Naive B cell (primary cell): ENCODE measurements around the gene MS4A4A. TPM values are rescaled to one million over a fixed set of nuclear protein-coding genes. Genes with fewer than 3 reads are reported as not detected.

Source experiments
- ATAC-seq, 2 donors: fragments of 150-1000 bp; cut with Tn5 transposase; 2 replicates each; pipeline ENCODE4 v1.10.0; 2021; ENCODE audit warnings: low read depth in 2 of 2, mild to moderate bottlenecking in 2 of 2, moderate library complexity in 2 of 2
- DNase-seq: peaks from one replicate; pipeline ENCODE4 v3.0.0; 2022
- H3K27ac Mint-ChIP-seq, 6 donors: one replicate each; pipeline ENCODE4 v1.8.0; 2020 to 2022; ENCODE audit warnings: mild to moderate bottlenecking in 6 of 6, mixed read lengths in 6 of 6, moderate library complexity in 5 of 6, inconsistent platforms in 2 of 6
- H3K27me3 Mint-ChIP-seq, 3 donors: one replicate each; pipeline ENCODE4 v1.8.0; 2021 to 2022; ENCODE audit warnings: mixed read lengths in 3 of 3, mild to moderate bottlenecking in 1 of 3
- H3K36me3 Mint-ChIP-seq, 2 donors: one replicate each; pipeline ENCODE4 v1.8.0; 2020 to 2022; ENCODE audit warnings: mixed read lengths in 2 of 2, inconsistent platforms in 1 of 2, mild to moderate bottlenecking in 1 of 2
- H3K4me1 Mint-ChIP-seq, 3 donors: one replicate each; pipeline ENCODE4 v1.8.0; 2020 to 2022; ENCODE audit warnings: mixed read lengths in 3 of 3, inconsistent platforms in 1 of 3, mild to moderate bottlenecking in 1 of 3, moderate library complexity in 1 of 3
- H3K4me3 Mint-ChIP-seq, 8 donors: one replicate each; pipeline ENCODE4 v1.8.0; 2020 to 2022; ENCODE audit warnings: mild to moderate bottlenecking in 8 of 8, mixed read lengths in 8 of 8, moderate library complexity in 8 of 8, inconsistent platforms in 2 of 8
- H3K9me3 Mint-ChIP-seq, 7 donors: one replicate each; pipeline ENCODE4 v1.8.0; 2020 to 2022; ENCODE audit warnings: mixed read lengths in 7 of 7, mild to moderate bottlenecking in 5 of 7, inconsistent platforms in 2 of 7, moderate library complexity in 1 of 7
- polyA plus RNA-seq, 6 donors: library from polyadenylated mRNA; unstranded; fragments of 300-500 nt; fragmentation: Illumina TruSeq; gene quantifications; one replicate each; pipeline ENCODE4 v1.2.3, GENCODE V29; 2021; ENCODE audit warnings: low read depth in 6 of 6

Gene MS4A4A
- under 1 TPM in 2 of 6 donors, not detected in 4; 0.16 to 0.34 TPM for polyA plus RNA-seq

DNA sequence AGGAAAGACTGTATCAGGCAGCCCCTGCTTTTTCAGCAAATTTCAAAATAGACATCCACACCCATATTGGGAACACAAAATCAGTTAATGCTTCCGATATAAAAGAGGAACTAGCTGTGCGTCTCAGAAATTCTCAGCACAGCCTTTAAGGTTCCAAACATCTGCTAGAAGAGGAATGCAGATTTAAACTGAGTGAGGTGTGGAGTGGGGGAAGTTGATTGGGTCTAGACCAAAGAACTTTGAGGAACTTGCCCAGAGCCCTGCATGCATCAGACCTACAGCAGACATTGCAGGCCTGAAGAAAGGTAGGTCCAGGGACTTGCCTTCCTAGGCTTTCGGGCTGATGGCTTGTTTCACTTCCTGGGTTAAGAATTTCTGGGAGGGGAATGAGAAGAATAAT, at the start of gene MS4A4A:
MS4A4A (plus strand) TSS at position 255 of the 400 bp plus-strand sequence; CDS start at position 265, 10 bp downstream.
- Mint-ChIP-seq H3K27ac (peak within 1 kb of the TSS; percentile 20 to 96 (median 80)), H3K9me3 (no peaks in the 10 kb centered on the region), H3K36me3 (no peaks in the 10 kb centered on the region), H3K27me3 (no peaks in the 10 kb centered on the region), H3K4me3 (peak within 1 kb of the TSS; percentile 4 to 74 (median 45)), H3K4me1 (peaks cover 15 to 23% (median 19%) of the 10 kb centered on the region in 3 donors)
- DNase-seq (peak; percentile 71), ATAC-seq (peak; percentile 100)

DNA sequence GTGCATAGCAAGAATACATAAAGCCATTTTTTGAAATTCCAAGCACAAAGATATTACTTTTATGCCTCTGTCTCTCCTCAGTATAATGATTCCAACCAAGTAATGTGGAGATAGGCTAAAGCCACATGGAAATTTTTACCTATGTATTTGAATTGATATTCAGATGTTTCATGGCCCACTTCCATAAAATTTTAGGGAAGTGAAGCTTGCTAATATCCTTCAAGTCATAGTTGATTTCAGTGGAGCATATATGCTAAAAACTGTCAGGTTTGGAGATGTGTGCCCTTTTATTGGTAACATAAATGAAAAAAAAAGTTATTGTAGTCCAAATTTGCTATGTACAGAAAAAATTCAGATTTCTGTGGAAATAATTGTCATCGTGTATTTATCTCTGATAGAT, 49.8 kb upstream of the MS4A4A start:
- H3K9me3 Mint-ChIP-seq: no peaks in the 10 kb centered on the region
- no peaks in the 10 kb centered on the region for H3K27me3 Mint-ChIP-seq
- no peak for DNase-seq

DNA sequence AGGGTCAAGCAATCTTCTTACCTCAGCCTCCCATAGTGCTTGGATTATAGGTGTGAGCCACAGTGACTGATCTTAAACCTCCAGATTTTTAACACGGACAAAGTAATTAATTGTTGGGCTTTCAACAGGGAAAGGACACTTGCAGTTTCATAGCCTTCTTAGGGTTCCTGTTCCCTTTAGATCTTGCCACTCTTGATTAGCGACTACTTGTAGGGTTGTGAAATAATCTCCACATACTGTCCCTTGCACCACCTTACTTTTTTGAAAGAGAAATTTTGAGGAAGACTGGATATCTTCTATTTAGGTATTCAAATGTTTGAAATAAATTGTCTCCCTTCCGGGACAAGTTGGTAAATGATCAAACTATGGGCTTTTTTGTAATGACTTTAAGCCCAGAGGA, 45.1 kb upstream of the MS4A4A start:
- ATAC-seq: no peak
- peaks cover 0 to 8% (median 0%) of the 10 kb centered on the region in 3 donors for H3K27me3 Mint-ChIP-seq
- no peaks in the 10 kb centered on the region for H3K9me3 Mint-ChIP-seq
- peaks cover 0 to 3% (median 2%) of the 10 kb centered on the region in 3 donors for H3K4me1 Mint-ChIP-seq
- H3K27ac Mint-ChIP-seq: peak overlapping the region in 1 of 6 donors; percentile 10
- H3K4me3 Mint-ChIP-seq: no peak overlapping the region
- no peaks in the 10 kb centered on the region for H3K36me3 Mint-ChIP-seq
- DNase-seq: no peak

More for the DNA sequence above, 49.8 kb upstream of the MS4A4A start:
- no peaks in the 10 kb centered on the region for H3K36me3 Mint-ChIP-seq
- no peak for ATAC-seq
- H3K4me3 Mint-ChIP-seq: no peak overlapping the region
- no peaks in the 10 kb centered on the region for H3K4me1 Mint-ChIP-seq
- no peak overlapping the region for H3K27ac Mint-ChIP-seq

DNA sequence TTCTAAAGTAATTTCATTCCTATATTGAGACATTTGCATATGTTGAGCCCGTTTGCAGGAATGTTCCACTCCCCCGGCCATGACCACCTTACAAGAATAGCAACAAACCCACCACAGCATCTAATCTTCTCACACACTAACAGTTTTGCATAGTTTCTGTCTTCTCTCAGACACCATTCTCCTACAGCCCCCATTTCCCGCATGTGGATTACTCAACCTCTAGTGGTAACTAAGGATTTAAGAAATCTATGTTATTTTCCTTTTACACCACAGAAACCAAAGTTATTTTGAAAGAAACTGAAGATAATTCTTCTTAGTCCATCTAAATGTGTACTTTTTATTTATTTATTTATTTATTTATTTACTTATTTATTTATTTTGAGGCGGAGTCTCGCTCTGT, 39.8 kb upstream of the MS4A4A start:
- ATAC-seq (no peak), DNase-seq (no peak)
- H3K4me3 Mint-ChIP-seq: peak overlapping the region in 1 of 8 donors; percentile 13
- no peaks in the 10 kb centered on the region for H3K36me3 Mint-ChIP-seq
- H3K27me3 Mint-ChIP-seq: peaks cover 0 to 8% (median 0%) of the 10 kb centered on the region in 3 donors
- H3K4me1 Mint-ChIP-seq: peaks cover 9 to 20% (median 11%) of the 10 kb centered on the region in 3 donors
- no peaks in the 10 kb centered on the region for H3K9me3 Mint-ChIP-seq
- H3K27ac Mint-ChIP-seq: peak overlapping the region in 1 of 6 donors; percentile 5

DNA sequence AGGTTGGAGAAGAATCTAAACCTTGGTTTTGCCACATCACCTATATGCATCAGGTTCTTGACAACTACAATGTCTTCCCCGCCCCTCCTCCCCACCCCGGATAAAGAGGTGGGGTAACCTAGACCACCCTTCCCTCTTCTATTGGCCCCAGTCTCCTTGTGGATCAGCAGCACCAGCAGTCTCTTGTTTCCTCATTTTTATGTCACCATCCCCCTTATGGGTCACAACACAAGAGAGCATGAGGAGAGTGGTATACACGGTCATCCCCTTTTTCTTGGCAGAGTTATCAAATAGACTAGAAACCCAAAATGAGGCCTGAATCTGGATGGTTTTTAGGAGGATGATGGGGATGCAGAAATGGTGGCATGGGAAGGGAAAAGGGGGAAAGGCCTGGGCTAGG, 38.7 kb upstream of the MS4A4A start:
- Mint-ChIP-seq H3K27ac (no peak overlapping the region), H3K4me1 (peaks cover 9 to 20% (median 11%) of the 10 kb centered on the region in 3 donors), H3K9me3 (no peaks in the 10 kb centered on the region), H3K27me3 (peaks cover 0 to 8% (median 0%) of the 10 kb centered on the region in 3 donors), H3K36me3 (no peaks in the 10 kb centered on the region), H3K4me3 (no peak overlapping the region)
- ATAC-seq: no peak
- no peak for DNase-seq

DNA sequence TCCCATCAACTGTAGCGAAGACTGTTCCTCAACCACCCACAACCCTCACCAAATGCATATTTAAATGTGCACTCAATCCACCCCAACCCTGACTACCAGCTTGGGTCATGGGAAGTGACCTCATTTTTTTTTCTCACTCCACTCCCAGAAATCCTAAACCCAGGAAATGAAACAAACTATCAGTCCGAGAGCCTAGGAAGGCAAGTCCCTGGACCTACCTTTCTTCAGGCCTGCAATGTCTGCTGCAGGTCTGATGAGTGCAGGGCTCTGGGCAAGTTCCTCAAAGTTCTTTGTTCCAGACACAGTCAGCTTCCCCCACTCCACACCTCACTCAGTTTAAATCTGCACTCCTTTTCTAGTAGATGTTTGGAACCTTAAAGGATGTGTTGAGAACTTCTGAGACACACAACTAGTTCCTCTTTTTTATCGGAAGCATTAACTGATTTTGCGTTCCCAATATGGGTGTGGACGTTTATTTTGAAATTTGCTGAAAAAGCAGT, 37.7 kb upstream of the MS4A4A start, which contains the start of gene MS4A4E:
MS4A4E (minus strand) TSS at position 398 of the 500 bp plus-strand sequence. CDS start 13,082 bp downstream, outside the sequence.
- H3K27ac Mint-ChIP-seq: peak within 1 kb of the TSS in 2 of 6 donors; percentile 1 to 55
- no peaks in the 10 kb centered on the region for H3K9me3 Mint-ChIP-seq
- H3K27me3 Mint-ChIP-seq: no peaks in the 10 kb centered on the region
- peak within 1 kb of the TSS in 4 of 8 donors; percentile 29 to 57 (median 50) for H3K4me3 Mint-ChIP-seq
- H3K4me1 Mint-ChIP-seq: peaks cover 9 to 20% (median 11%) of the 10 kb centered on the region in 3 donors
- ATAC-seq: peak; percentile 78 to 88
- peak; percentile 24 for DNase-seq
- no peaks in the 10 kb centered on the region for H3K36me3 Mint-ChIP-seq

DNA sequence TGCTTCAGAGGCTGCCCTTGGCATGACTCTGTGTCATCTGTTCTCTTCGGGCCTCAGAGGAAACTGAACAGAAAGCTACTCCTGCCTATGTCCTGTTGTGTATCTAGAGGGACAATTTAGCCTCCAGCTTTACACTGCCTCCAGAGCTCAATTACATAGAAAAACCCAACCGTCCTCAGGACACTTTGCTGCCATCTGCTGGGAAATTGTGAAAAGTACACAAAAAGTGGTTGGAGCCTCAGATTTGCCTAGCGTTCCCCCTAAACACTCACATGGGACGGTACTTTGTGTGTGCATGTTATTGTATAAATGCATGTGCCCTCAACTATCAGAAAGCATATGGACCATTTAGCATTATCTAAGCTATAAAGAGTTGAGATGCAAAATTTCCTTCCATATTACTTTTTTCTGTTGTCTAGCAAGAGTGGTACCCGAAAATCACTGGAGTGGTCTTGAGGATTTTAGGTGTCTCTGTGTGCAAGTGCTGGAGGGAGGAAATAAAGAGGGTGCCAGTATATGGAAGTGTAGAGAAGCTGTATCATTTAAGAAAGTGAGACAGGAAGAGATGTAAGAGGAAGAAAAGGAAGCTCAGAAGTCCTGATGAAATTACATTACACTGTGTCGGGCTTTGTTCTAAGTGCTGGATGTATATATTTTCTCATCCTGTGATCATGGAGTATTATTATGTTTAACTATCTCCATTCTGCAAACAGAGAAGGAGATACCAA, 28.8 kb upstream of the MS4A4A start:
- Mint-ChIP-seq H3K4me3 (peak overlapping the region in 1 of 8 donors; percentile 7), H3K36me3 (peaks cover 10 to 17% of the 10 kb centered on the region in 2 donors), H3K27ac (no peak overlapping the region), H3K4me1 (peaks cover 0 to 10% (median 10%) of the 10 kb centered on the region in 3 donors), H3K27me3 (peaks cover 3 to 8% (median 4%) of the 10 kb centered on the region in 3 donors), H3K9me3 (peaks cover 8 to 32% (median 14%) of the 10 kb centered on the region in 7 donors)
- peak; percentile 24 for DNase-seq
- ATAC-seq: peak; percentile 21 to 30

DNA sequence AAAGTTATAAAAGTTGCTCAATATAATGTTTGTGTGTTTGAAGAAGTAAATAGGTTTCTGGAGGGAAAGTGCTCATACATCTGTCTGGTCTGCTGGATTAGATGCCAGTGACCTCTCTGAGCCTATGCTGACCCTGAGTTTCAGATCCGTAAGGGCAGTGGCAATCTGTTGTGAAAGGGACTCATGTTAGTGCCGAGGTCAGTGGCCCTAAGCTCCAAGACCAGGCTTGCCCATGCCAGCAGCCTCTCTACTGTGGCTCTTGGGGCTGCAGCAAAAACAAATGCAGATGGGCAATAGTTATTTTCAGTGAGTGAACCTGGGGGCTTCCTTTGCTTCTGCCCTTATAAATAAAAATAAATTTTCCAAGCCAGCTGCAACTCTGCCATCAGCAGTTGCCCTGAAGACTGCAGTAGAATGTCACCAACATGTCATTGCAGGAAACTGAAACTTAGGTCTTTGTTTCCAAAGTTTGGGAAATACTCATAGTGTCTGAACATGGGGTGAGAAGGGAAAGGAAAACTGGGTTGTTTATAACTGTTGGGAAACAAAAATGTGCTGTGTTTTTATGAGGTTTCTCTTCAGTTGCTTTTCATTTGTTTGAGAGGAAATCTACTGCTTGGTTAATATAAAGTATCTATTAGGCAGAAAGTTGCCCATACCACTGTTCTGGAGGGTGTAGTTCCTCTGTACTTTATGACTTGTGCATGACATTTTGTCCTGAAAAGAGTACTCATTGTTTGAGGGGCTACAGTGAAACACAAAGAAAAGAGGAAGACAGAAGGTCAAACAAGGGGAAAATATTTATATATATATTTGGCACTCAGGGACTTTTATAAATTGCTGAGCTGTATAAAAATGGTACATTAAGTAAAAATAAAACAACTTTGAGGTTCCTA, 28.0 kb upstream of the MS4A4A start:
- no peak for ATAC-seq
- Mint-ChIP-seq H3K4me1 (peaks cover 0 to 10% (median 10%) of the 10 kb centered on the region in 3 donors), H3K36me3 (peaks cover 10 to 17% of the 10 kb centered on the region in 2 donors), H3K27ac (no peak overlapping the region), H3K9me3 (peaks cover 8 to 32% (median 14%) of the 10 kb centered on the region in 7 donors), H3K4me3 (no peak overlapping the region), H3K27me3 (peaks cover 3 to 8% (median 4%) of the 10 kb centered on the region in 3 donors)
- no peak for DNase-seq

DNA sequence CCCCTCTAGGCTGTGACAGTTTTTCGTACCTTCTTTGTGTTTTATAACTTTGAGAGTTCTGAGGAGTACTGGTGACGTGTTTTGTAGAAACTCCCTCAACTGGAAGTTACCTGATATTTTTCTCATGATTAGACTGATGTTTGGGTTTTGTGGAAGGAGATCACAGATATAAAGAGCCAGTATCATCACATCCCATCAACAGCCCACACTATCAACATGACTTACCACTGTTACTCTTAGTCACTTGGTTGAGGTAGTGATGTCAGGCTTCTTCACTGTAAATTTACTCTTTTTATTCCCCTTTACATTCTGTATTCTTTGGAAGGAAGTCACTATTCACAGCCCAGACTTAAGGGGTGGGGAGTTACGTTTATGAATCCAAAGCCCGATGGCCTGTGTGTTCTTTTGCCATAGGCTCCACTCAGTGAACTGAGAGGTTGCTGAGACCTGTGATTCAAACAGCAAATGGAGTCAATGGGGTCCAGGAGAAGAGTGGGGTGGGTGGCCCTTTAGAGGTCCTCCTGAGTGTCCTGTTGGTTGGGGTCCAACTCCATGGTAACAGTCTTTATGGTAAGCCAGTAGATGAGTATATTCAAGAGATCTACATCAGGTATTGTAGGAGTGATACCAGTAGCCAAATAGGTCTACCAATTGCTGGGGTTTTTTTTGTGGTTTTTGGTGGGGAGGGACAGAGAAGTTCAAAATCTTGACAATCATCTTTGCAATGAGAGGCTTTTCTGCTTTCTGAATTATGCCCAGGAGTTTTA, 22.3 kb upstream of the MS4A4A start:
- Mint-ChIP-seq H3K27ac (no peak overlapping the region), H3K9me3 (peaks cover 8 to 35% (median 19%) of the 10 kb centered on the region in 7 donors), H3K36me3 (peaks cover 10 to 17% of the 10 kb centered on the region in 2 donors), H3K27me3 (peaks cover 0 to 4% (median 0%) of the 10 kb centered on the region in 3 donors), H3K4me1 (peaks cover 0 to 6% (median 0%) of the 10 kb centered on the region in 3 donors), H3K4me3 (no peak overlapping the region)
- DNase-seq: no peak
- no peak for ATAC-seq

DNA sequence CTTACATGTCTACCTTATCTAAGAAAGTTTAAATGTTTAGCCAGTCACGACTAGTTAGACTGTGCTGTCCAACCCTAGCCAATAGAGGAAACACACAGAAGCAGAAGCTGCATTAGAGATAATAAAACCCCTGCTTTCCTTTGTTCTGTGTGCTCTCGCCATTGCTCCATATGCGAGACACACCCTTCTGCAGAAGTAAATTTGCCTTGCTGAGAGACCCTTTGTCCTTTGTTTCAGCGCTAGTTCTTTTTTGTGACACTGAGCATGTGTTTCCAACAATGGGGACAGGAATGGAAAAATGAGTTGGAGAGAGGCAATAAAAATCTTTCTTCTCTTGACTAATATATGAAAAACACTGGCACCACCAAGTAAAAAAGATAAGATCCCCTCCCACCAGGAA, 19.5 kb upstream of the MS4A4A start:
- Mint-ChIP-seq H3K27me3 (no peaks in the 10 kb centered on the region), H3K36me3 (no peaks in the 10 kb centered on the region), H3K4me1 (no peaks in the 10 kb centered on the region), H3K4me3 (no peak overlapping the region), H3K9me3 (peaks cover 0 to 6% (median 4%) of the 10 kb centered on the region in 7 donors), H3K27ac (no peak overlapping the region)
- ATAC-seq: no peak
- no peak for DNase-seq

DNA sequence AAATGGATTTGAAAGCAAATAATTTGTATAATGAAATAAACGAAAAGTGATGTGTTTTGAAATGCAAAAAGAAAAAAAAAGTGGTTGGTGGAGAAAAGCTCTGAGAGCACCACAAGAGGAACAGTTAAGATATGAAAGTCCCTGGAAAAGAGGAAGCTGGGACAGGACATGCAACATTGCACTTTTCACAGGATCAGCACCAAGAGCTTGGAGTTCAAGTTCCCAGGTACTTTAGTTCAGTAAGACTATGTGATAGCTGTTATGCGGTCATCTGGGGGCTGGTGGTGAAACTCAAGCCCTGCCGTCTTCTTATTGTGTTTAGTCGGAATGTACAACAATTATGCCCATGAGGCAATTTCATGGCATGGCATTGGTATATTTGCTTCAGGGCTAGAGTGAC, 17.1 kb upstream of the MS4A4A start:
- DNase-seq (no peak), ATAC-seq (no peak)
- no peak overlapping the region for H3K27ac Mint-ChIP-seq
- H3K9me3 Mint-ChIP-seq: peaks cover 0 to 6% (median 4%) of the 10 kb centered on the region in 7 donors
- H3K4me1 Mint-ChIP-seq: no peaks in the 10 kb centered on the region
- no peaks in the 10 kb centered on the region for H3K36me3 Mint-ChIP-seq
- H3K27me3 Mint-ChIP-seq: no peaks in the 10 kb centered on the region
- H3K4me3 Mint-ChIP-seq: no peak overlapping the region

DNA sequence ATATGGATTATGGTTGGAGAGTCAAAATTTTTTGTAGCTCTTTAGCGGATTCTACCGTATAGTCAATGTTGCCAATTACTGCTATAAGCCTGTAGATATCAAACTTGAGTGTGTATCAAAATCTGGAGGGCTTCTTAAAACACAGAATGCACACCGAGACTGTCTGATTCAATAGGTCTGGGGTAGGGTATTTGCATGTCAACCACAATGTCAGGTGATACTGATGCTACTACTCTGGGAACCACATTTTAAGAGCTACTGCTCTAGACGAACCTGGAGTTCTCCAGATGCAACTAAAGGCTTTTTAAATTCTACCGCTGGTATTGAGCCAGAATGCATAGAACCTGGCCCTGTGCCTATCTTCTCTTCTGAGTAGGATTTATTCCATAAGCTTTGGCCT, 15.8 kb upstream of the MS4A4A start:
- no peak for DNase-seq
- no peak for ATAC-seq
- Mint-ChIP-seq H3K36me3 (no peaks in the 10 kb centered on the region), H3K4me1 (no peaks in the 10 kb centered on the region), H3K9me3 (peaks cover 0 to 6% (median 4%) of the 10 kb centered on the region in 7 donors), H3K27me3 (no peaks in the 10 kb centered on the region), H3K4me3 (no peak overlapping the region), H3K27ac (peak overlapping the region in 1 of 6 donors; percentile 1)
